HFF-Myc (cell line): ENCODE results near the gene ATAD2B.
A peak's percentile ranks its signal among the peaks of the same experiment; 100 is the strongest.
"Not testable (repeated sequence)": the region's sequence is repeated elsewhere in the genome, so short reads cannot be mapped to it uniquely, and the experiment has no call there.

Source experiments
- DNase-seq: peaks from one replicate; pipeline ENCODE4 v3.0.0-alpha.2; 2011; ENCODE audit warnings: low read depth; ENCODE audit errors: extremely low read depth
- H3K4me3 ChIP-seq: replicated peaks from 2 replicates; pipeline ENCODE4 v1.5.1; 2011; ENCODE audit warnings: low read depth, mild to moderate bottlenecking, control low read depth, low read length
- CTCF ChIP-seq: IDR thresholded peaks from 2 replicates; pipeline ENCODE4 v1.5.1; 2012; ENCODE audit warnings: mild to moderate bottlenecking, low read depth, low read length, control low read depth; ENCODE audit errors: missing control alignments

Gene ATAD2B

GRCh38 chr2:23926750-23927571, at the start of gene ATAD2B:
Gene ATAD2B, minus strand, starts transcription at chr2:23927123. Its CDS starts 353 bp downstream, at chr2:23926770.
- peak within 1 kb of the TSS; percentile 94 for H3K4me3 ChIP-seq
- peak; percentile 67 for TF ChIP-seq CTCF
- DNase-seq: peak; percentile 84

GRCh38 chr2:23967846-23968245, 40.9 kb upstream of the ATAD2B start:
- no peak overlapping the region for H3K4me3 ChIP-seq
- TF ChIP-seq CTCF: no peak
- DNase-seq: no peak

GRCh38 chr2:23954325-23955014, 27.5 kb upstream of the ATAD2B start:
- DNase-seq: no peak
- no peak overlapping the region for H3K4me3 ChIP-seq
- TF ChIP-seq CTCF: no peak

GRCh38 chr2:23953625-23954024, 26.7 kb upstream of the ATAD2B start:
- no peak for TF ChIP-seq CTCF
- no peak overlapping the region for H3K4me3 ChIP-seq
- no peak for DNase-seq

GRCh38 chr2:23952558-23952957, 25.6 kb upstream of the ATAD2B start:
- not testable (repeated sequence) for DNase-seq, H3K4me3 ChIP-seq

GRCh38 chr2:23947350-23947749, 20.4 kb upstream of the ATAD2B start:
- H3K4me3 ChIP-seq: no peak overlapping the region
- no peak for TF ChIP-seq CTCF
- DNase-seq: no peak

- no peak overlapping the region for H3K4me3 ChIP-seq
- TF ChIP-seq CTCF: no peak
- no peak for DNase-seq
These were observed 18.1 kb upstream of the ATAD2B start for GRCh38 chr2:23944976-23945375.
